SK-N-SH treated with all-trans-retinoic acid at 6 μM for 48 hours (cell line): ENCODE data around the gene PPM1D.

Experiments
- BACH2 ChIP-seq: fragments of 250-450 bp; sonication (Bioruptor Pico); IDR thresholded peaks from 2 replicates; pipeline ENCODE4 v1.9.0; 2021; ENCODE audit warnings: mild to moderate bottlenecking, borderline replicate concordance
- RARB ChIP-seq: fragments of 250-450 bp; sonication (Bioruptor Pico); IDR thresholded peaks from 2 replicates; pipeline ENCODE4 v1.8.0; 2021; ENCODE audit warnings: mild to moderate bottlenecking, moderate library complexity
- ZNF70 ChIP-seq: fragments of 450-650 bp; formaldehyde crosslinking; IDR thresholded peaks from 2 replicates; pipeline ENCODE4 v1.5.0; 2020; ENCODE audit warnings: mild to moderate bottlenecking, moderate library complexity
- TF ChIP-seq, protein P1 (sequence below): fragments of 250-450 bp; sonication (Bioruptor Pico); IDR thresholded peaks from 2 replicates; pipeline ENCODE4 v1.8.0; 2021; ENCODE audit warnings: low read depth, mild to moderate bottlenecking, moderate library complexity, borderline replicate concordance
- TF ChIP-seq, protein P2 (sequence below): fragments of 250-450 bp; sonication (Bioruptor Pico); IDR thresholded peaks from 2 replicates; pipeline ENCODE4 v1.5.0; 2020; ENCODE audit warnings: mild to moderate bottlenecking, moderate library complexity

DNA sequence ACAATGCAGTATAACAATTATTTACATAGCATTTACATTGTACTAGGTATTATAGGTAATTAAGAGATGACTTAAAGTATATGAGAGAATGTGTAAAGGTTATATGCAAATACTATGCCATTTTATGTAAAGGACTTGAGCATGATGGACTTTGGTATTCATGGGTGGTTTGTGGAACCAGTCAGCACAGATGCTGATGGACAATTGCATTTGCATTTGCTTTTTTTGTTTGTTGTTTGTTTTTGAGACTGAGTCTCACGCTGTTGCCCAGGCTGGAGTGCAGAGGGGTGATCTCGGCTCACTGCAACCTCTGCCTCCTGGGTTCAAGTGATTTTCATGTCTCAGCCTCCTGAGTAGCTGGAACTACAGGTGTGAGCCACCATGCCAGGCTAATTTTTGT, 113.6 kb downstream of the PPM1D start:
- TF ChIP-seq, protein P1, sequence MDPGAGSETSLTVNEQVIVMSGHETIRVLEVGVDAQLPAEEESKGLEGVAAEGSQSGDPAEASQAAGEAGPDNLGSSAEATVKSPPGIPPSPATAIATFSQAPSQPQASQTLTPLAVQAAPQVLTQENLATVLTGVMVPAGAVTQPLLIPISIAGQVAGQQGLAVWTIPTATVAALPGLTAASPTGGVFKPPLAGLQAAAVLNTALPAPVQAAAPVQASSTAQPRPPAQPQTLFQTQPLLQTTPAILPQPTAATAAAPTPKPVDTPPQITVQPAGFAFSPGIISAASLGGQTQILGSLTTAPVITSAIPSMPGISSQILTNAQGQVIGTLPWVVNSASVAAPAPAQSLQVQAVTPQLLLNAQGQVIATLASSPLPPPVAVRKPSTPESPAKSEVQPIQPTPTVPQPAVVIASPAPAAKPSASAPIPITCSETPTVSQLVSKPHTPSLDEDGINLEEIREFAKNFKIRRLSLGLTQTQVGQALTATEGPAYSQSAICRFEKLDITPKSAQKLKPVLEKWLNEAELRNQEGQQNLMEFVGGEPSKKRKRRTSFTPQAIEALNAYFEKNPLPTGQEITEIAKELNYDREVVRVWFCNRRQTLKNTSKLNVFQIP (CRISPR knock-in tag): no peak
- no peak for TF ChIP-seq ZNF70 (CRISPR knock-in tag)
- TF ChIP-seq, protein P2, sequence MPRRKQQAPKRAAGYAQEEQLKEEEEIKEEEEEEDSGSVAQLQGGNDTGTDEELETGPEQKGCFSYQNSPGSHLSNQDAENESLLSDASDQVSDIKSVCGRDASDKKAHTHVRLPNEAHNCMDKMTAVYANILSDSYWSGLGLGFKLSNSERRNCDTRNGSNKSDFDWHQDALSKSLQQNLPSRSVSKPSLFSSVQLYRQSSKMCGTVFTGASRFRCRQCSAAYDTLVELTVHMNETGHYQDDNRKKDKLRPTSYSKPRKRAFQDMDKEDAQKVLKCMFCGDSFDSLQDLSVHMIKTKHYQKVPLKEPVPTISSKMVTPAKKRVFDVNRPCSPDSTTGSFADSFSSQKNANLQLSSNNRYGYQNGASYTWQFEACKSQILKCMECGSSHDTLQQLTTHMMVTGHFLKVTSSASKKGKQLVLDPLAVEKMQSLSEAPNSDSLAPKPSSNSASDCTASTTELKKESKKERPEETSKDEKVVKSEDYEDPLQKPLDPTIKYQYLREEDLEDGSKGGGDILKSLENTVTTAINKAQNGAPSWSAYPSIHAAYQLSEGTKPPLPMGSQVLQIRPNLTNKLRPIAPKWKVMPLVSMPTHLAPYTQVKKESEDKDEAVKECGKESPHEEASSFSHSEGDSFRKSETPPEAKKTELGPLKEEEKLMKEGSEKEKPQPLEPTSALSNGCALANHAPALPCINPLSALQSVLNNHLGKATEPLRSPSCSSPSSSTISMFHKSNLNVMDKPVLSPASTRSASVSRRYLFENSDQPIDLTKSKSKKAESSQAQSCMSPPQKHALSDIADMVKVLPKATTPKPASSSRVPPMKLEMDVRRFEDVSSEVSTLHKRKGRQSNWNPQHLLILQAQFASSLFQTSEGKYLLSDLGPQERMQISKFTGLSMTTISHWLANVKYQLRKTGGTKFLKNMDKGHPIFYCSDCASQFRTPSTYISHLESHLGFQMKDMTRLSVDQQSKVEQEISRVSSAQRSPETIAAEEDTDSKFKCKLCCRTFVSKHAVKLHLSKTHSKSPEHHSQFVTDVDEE: no peak
- no peak for TF ChIP-seq BACH2 (CRISPR knock-in tag)
- TF ChIP-seq RARB (CRISPR knock-in tag): no peak
